GM18517 (cell line): ENCODE results near the gene LRRC74A.

Experiments used
- ATAC-seq: cut with Tn5 transposase; IDR thresholded peaks from one replicate; pipeline ENCODE4 v1.9.1; 2021; ENCODE audit warnings: mild to moderate bottlenecking, moderate library complexity; ENCODE audit not compliant: unreplicated experiment

Gene LRRC74A

GRCh38 chr14:76826122-76826521 lies at the start of gene LRRC74A:
LRRC74A (plus strand) TSS chr14:76826408; CDS start chr14:76826698, 290 bp downstream.
- ATAC-seq, result no peak

GRCh38 chr14:76776428-76777251 lies 49.6 kb upstream of the LRRC74A start:
- ATAC-seq, result no peak

DNA sequence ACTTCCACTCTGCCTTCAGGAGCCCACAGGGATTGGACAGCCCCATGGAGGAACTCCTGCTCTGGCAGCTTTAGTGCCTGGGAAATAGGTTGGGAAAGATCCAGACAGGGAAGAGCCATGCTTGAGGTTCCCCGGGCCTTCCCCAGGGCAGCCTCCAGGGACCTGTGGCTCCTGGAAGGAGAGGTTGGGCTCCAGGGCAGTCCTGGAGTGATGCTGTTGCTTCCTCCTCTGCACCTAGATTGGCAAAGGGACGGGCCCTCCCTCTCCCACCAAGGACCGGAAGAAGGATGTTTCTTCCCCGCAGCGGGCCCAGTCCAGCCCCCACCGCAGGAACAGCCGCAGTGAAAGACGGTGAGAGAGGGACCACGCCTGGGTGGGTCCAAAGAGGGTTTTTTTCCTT lies 48.5 kb upstream of the LRRC74A start:
- ATAC-seq, result no peak

DNA sequence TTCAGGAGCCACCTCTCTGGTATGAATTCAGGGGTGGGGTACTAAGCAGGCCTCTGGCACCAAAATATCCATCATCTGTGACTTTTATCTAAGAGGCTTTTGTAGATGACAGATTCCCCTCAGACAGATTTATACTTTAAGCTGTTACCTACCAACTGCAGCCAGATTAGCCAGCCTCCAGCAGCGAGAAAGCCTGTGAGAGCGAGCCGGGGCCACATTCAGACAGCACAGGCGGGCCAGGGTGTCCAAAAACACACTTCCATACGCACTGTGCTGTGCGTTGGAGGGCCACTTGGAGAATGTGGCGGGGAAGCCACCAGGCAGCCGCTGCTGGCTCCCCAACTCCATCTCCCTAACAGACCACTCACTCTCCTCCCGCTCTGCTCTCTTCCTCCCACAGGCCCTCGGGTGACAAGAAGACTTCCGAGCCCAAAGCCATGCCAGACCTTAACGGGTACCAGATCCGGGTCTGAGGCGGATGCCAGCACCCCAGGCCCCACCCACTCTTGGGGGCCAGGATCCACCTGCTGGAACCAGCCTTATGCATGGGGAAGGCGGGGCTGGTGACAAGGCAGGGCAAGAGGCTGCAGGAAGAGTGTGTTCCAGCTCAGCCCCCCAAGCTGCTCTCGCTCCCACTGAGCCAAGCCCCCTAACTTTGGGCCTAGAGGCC lies 47.5 kb upstream of the LRRC74A start:
- ATAC-seq, result no peak

DNA sequence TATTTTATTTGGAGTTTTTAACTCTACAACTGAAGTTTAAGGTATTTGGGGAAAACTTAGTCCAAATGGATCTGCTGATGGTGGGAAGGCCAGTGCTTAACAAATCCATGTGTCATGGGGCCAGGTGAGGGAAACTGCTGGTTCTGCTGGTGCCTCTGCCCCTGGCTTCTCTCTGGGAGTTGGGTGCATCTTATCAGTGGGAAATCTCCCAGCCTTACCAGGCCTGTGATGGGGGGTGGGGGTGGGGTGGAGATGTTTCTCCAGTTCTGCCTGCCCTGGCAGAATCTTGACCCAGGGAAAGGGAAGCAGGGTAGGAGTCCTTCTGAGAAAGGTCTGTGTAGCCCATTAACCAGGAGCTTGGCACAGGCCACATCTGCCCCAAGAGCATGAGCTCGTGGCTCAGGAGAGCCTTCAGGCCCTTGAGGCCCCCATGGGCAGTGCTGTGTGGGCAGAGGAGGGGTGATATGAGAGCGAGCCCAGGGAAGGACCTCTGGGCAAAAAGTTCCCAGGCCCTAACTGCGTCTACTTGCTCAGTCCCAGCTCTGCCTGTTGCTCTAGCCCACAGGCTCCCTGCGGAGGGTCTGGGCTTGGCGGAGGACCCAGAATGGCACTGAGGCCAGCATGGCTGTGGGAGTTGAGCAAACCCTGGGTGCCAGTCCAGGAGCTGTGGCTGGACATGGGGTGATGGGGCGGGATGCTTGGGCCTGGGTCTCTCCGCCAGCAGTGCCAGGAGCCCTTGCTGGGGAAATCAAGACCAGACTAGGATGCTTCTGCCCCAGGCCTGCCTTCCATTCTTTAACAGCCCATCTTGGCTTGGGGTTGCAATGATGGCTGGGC lies 46.8 kb upstream of the LRRC74A start:
- ATAC-seq, result no peak

DNA sequence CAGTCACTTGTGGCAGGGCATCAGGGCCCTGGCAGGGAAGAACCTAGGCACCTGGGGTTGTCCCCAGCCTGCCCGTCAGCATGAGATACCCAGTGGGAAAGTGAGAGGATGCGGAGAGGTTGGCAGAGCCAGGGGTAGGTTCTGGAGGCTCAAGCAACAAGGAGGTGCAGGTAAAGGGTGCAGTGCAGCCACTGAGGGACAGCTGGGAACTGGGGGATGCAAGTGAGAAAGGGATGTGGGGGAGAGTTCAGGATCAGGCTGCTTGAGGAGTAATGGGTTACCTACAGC lies 46.2 kb upstream of the LRRC74A start:
- ATAC-seq, result no peak

- no peak for ATAC-seq
These were observed 45.8 kb upstream of the LRRC74A start for GRCh38 chr14:76780360-76780759.

DNA sequence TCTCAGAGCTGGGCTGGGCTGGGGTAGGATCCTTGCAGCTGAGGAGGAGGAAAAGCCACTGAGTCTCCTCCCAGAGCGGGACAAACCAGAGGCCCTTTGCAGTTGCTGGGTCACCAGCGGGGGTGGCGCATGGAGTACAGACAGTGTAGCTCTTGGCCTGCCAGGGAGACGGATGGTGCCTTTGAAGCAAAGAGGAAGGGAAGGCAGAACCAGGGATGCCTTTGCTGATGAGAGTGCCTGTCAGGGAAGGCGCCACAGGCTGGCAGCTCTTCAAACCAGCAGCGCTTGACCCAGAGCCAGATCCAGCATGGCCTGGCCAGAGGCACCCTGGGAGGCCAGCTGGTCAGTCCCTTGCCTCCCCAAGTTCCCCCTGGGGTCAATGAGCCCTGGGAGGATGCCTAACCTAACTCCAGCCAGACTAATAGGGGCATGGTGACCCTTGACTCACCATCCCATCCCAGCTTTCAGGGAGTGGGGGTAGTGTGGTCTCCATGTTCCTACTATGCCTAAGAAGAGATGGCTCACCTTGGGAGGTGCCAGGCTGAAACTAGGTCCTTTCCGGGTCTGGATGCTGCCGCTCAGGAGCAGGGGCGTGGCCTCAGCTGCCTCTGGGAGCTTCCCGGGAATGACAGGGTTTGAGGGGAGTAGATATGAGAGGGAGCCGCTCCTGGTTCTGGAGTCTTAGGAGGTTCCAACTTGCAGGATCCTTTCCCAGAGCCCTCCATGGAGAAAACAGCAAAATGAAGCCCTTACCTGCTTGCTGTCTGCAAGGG lies 45.1 kb upstream of the LRRC74A start:
- ATAC-seq, result no peak

DNA sequence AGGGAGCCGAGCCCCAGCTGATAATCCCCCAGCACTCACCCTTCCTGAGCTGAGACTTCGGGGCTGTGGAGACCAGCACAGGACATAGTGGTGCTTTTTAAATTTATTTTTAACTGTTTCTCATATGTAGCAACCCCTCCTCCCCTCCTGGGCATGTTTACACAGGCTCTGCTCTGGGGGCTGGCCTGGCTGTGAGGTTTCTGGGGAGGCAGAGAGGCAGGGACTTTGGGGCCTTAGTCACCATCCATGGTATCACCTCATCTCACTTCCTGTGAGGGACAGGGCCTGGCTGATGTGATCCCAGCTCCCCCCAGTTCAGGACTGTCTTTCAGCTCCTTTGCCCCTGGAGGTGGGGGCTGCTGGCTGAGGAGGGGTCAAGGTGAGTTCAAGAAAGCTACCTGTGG lies 44.6 kb upstream of the LRRC74A start:
- no peak for ATAC-seq

- ATAC-seq, result no peak
These were observed 43.9 kb upstream of the LRRC74A start for GRCh38 chr14:76782115-76782884.

GRCh38 chr14:76782885-76783566 lies 43.2 kb upstream of the LRRC74A start:
- no peak for ATAC-seq

DNA sequence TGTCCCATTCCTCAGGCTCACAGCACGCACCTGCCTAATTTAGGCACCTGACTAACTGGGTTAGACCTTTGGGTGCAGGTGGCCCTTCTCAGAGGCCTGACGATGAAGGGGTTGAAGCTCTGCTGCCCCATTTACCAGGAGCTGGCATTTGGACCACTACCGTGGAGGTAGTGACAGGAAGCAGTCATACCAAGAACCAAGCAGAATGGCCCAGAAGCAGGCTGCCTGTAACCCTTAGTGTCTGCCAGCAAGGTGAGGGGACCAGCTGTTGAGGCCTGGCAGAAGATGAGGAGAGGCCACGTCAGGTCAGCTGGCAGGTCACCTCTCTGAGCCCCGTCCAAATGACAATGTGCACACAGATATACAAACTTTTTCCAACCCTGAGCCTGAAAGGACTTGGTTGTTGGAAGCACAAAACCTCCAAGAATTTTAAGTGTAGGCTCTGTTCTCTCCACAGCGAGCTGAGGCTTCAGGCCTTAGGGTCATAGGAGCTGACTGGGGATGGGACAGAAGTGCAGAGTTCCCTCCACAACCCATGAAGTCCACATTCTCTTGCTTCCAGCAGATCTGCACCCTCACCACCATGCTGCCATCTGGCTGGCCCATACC lies 41.8 kb upstream of the LRRC74A start:
- no peak for ATAC-seq

GRCh38 chr14:76784881-76785280 lies 41.3 kb upstream of the LRRC74A start:
- no peak for ATAC-seq

- ATAC-seq, result no peak
These were observed 39.6 kb upstream of the LRRC74A start for GRCh38 chr14:76786601-76787000.

GRCh38 chr14:76792422-76792821 lies 33.8 kb upstream of the LRRC74A start:
- ATAC-seq, result no peak

GRCh38 chr14:76793324-76793723 lies 32.9 kb upstream of the LRRC74A start:
- no peak for ATAC-seq

GRCh38 chr14:76793956-76794355 lies 32.3 kb upstream of the LRRC74A start:
- no peak for ATAC-seq

GRCh38 chr14:76806446-76806845 lies 19.8 kb upstream of the LRRC74A start:
- ATAC-seq, result no peak

GRCh38 chr14:76808011-76808410 lies 18.2 kb upstream of the LRRC74A start:
- ATAC-seq, result no peak
